Measurements from ENCODE around the gene LMO1.

Gene LMO1

DNA sequence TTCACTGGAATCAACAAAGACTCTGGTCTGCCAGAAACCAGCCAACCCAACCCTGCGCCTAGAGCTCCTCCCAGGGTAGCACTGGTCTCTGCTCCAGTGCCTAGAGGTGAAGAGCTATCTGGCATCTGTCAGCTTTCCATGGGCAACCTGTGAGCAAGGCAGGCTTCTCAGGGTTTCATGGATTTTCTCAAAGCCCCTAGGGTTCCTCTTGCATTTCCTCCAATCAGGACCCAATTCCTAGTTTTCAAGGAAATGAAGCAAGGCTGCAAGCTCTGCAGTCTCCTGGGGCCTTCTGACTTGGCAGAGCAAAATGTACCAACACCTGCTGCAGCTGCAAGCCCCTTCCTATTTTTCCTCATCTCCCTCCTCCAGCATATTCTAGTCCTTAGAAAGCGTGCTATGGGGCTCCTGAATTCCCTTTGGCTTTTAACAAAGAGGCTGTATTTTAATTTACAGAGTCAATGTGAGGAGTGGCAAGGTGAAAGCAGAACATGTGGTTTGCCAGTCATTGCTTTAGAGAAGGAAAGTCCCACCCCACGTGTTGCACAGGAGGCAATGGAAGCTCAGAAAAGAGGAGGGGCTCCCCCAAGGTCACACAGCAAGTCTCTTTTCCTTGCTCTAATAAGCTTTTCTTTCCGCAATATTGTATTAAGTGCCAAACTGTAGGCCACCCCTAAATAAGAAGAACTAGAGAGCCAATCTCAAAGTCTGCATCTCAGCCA lies 61.9 kb downstream of the LMO1 start:
- TF ChIP-seq, protein P1, sequence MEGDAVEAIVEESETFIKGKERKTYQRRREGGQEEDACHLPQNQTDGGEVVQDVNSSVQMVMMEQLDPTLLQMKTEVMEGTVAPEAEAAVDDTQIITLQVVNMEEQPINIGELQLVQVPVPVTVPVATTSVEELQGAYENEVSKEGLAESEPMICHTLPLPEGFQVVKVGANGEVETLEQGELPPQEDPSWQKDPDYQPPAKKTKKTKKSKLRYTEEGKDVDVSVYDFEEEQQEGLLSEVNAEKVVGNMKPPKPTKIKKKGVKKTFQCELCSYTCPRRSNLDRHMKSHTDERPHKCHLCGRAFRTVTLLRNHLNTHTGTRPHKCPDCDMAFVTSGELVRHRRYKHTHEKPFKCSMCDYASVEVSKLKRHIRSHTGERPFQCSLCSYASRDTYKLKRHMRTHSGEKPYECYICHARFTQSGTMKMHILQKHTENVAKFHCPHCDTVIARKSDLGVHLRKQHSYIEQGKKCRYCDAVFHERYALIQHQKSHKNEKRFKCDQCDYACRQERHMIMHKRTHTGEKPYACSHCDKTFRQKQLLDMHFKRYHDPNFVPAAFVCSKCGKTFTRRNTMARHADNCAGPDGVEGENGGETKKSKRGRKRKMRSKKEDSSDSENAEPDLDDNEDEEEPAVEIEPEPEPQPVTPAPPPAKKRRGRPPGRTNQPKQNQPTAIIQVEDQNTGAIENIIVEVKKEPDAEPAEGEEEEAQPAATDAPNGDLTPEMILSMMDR (IDR thresholded peaks at IDR 0.05; ENCODE audit: insufficient read depth, low read depth, low read length, missing control alignments): no peak
- DNase-seq (ENCODE audit: low read depth): peak; percentile 64
- no peak overlapping the region for H3K4me3 ChIP-seq (ENCODE audit: low read depth, low read length)

DNA sequence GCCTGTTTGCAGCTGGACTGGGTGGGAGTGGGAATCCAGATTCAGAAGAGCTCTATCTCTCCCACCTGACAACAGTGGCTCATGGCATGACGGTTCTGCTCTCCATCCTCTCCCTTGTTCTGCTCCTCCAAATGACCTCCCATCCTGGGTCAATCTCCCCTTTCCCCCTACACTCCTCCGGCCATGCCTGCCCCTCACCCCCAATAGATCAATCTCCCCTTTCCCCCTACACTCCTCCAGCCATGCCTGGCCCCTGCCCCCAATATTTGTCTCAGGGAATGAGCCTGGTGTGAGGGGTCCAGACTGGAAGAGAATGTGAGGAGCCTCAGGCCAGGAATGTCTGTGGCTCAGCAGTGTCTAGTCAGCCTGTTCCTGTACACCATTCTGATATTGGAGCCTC lies 64.0 kb downstream of the LMO1 start:
- DNase-seq (ENCODE audit: low read depth): no peak
- TF ChIP-seq, protein P1 (IDR thresholded peaks at IDR 0.05; ENCODE audit: insufficient read depth, low read depth, low read length, missing control alignments): no peak
- no peak overlapping the region for H3K4me3 ChIP-seq (ENCODE audit: low read depth, low read length)

DNA sequence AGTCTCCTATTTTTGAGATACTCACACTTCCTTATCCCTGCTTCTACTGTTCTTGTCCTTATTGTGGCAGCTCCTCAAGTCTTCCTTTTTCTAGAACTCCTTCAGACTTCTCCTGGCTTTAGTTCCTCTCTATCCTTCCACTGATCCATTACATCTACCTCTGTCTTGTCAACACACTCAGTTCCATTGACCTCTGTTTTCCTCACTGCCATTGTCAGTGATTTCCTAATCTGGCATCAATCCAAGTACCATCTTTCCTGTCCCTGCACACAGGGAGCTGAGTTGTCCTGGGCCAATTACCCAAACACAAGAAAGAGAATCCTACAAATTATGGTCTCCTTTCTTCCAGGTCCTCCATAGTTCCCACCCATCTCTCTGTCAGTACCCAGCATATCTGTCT lies 66.9 kb downstream of the LMO1 start:
- no peak for DNase-seq (ENCODE audit: low read depth)
- TF ChIP-seq, protein P1 (IDR thresholded peaks at IDR 0.05; ENCODE audit: insufficient read depth, low read depth, low read length, missing control alignments): no peak
- no peak overlapping the region for H3K4me3 ChIP-seq (ENCODE audit: low read depth, low read length)

DNA sequence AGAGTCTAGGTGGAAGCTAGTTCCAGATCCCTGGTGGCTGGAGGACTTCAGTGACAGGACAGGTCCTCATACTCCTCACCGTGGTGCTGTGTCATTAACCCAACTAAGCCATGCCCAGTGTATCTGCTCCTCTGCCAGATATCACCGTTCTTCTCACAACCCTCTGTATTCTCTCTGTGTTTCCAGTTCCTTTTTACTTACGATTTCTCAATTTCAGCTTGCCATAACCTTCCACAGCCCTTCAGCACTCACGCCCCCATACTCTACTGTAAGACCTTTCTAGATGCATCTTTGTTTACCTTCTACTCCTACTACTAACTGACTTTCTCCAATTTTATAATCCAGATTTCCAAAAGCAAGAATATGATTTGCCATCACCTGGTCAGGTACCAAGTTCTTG lies 68.7 kb downstream of the LMO1 start:
- no peak for DNase-seq (ENCODE audit: low read depth)
- H3K4me3 ChIP-seq (ENCODE audit: low read depth, low read length): no peak overlapping the region
- TF ChIP-seq, protein P1 (IDR thresholded peaks at IDR 0.05; ENCODE audit: insufficient read depth, low read depth, low read length, missing control alignments): no peak

DNA sequence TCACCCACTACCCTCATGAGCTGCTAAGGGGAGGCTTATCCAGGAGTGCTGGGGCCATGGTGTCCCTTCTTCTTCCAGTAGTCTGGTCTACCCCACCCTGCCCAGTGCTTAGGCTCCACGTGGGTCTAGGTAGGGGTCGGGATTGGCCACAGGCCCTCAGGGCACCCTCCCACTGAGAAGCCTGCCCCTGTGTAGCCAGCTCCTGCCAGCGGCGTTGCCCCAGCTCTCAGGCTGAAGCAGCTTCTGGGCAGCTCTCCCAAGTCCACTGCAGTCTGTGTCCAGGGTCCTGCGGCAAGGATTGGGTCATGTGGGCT lies 70.8 kb downstream of the LMO1 start:
- TF ChIP-seq, protein P1 (IDR thresholded peaks at IDR 0.05; ENCODE audit: insufficient read depth, low read depth, low read length, missing control alignments): no peak
- H3K4me3 ChIP-seq (ENCODE audit: low read depth, low read length): no peak overlapping the region
- DNase-seq (ENCODE audit: low read depth): no peak

DNA sequence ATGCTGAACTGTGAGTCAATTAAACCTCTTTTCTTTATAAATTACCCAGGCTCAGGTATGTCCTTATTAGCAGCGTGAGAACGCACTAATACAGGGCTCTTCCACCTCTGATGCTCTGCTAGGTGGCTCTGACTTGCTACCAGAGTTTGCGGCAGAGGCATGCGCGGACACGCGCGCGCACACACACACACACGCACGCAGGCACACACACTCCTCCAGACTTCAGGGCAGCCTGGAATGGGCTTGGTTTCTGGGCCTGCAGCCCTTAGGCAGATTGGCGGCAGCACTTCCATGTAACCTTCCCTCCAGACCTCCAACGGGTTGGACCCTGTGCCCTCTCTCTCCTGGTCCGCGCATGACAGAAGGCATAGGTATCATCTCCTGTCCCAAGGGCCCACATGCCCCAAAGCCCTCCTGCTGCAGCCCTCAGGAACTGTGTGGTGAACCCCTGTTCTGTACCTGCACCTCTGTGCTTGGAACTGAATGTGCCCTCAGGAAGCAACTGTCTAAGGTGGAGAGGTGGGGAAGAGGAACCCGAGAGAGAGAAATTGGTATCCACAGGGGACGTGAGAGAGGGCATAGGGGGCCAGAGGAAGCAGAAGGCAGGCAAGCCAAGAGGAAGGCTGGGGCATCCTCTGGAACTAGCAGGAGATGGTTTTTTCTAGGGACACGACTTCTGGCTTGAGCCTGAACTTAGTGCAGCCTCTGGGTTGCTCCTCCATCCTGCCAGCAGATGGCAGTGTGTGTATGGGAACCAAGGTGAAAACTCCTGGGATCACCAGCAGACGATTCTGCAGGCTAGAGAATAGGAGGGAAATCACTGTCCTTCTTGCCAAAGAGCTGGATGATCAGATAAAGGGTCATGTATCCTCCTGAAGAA lies 71.4 kb downstream of the LMO1 start:
- TF ChIP-seq, protein P1 (IDR thresholded peaks at IDR 0.05; ENCODE audit: insufficient read depth, low read depth, low read length, missing control alignments): peak; percentile 87
- DNase-seq (ENCODE audit: low read depth): peak; percentile 63
- no peak overlapping the region for H3K4me3 ChIP-seq (ENCODE audit: low read depth, low read length)

Measured in GM12865 (cell line).